GM12878 (cell line): ENCODE measurements around the gene PGRMC1.
"Not testable (repeated sequence)": the region's sequence is repeated elsewhere in the genome, so short reads cannot be mapped to it uniquely, and the experiment has no call there.

ENCODE experiments used
- E4F1 ChIP-seq: fragments of 450-650 bp; IDR thresholded peaks from 2 replicates; pipeline ENCODE4 v1.6.1; 2018; ENCODE audit warnings: borderline replicate concordance, mild to moderate bottlenecking; ENCODE audit not compliant: partially characterized antibody
- FOXK2 ChIP-seq: fragments of 450-650 bp; IDR thresholded peaks from 2 replicates; pipeline ENCODE4 v1.6.1; 2017; ENCODE audit warnings: mild to moderate bottlenecking, moderate library complexity
- JUND ChIP-seq: IDR thresholded peaks from 2 replicates; pipeline ENCODE4 v1.6.1; 2012; ENCODE audit warnings: low read depth, mild to moderate bottlenecking, low read length, improper control_type of control experiment, moderate library complexity
- POLR2A ChIP-seq: IDR thresholded peaks from 2 replicates; pipeline ENCODE4 v1.6.1; 2011; ENCODE audit warnings: low read depth, mild to moderate bottlenecking, low read length
- TF ChIP-seq, protein P1 (sequence below): IDR thresholded peaks from 2 replicates; pipeline ENCODE4 v1.6.1; 2012; ENCODE audit warnings: mild to moderate bottlenecking, low read depth, low read length

- TF ChIP-seq, protein P1, sequence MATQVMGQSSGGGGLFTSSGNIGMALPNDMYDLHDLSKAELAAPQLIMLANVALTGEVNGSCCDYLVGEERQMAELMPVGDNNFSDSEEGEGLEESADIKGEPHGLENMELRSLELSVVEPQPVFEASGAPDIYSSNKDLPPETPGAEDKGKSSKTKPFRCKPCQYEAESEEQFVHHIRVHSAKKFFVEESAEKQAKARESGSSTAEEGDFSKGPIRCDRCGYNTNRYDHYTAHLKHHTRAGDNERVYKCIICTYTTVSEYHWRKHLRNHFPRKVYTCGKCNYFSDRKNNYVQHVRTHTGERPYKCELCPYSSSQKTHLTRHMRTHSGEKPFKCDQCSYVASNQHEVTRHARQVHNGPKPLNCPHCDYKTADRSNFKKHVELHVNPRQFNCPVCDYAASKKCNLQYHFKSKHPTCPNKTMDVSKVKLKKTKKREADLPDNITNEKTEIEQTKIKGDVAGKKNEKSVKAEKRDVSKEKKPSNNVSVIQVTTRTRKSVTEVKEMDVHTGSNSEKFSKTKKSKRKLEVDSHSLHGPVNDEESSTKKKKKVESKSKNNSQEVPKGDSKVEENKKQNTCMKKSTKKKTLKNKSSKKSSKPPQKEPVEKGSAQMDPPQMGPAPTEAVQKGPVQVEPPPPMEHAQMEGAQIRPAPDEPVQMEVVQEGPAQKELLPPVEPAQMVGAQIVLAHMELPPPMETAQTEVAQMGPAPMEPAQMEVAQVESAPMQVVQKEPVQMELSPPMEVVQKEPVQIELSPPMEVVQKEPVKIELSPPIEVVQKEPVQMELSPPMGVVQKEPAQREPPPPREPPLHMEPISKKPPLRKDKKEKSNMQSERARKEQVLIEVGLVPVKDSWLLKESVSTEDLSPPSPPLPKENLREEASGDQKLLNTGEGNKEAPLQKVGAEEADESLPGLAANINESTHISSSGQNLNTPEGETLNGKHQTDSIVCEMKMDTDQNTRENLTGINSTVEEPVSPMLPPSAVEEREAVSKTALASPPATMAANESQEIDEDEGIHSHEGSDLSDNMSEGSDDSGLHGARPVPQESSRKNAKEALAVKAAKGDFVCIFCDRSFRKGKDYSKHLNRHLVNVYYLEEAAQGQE = not testable (repeated sequence)
- not testable (repeated sequence) for TF ChIP-seq E4F1, JUND, POLR2A, FOXK2
Measured at GRCh38 chrX:119282347-119282746, 46.3 kb downstream of the PGRMC1 start.
